HG03439 (cell line): ENCODE results near the gene ARID5A.

Experiments
- ATAC-seq: cut with Tn5 transposase; IDR thresholded peaks from one replicate; pipeline ENCODE4 v1.9.1; 2021; ENCODE audit warnings: mild to moderate bottlenecking, moderate library complexity; ENCODE audit not compliant: unreplicated experiment

The ARID5A gene

DNA sequence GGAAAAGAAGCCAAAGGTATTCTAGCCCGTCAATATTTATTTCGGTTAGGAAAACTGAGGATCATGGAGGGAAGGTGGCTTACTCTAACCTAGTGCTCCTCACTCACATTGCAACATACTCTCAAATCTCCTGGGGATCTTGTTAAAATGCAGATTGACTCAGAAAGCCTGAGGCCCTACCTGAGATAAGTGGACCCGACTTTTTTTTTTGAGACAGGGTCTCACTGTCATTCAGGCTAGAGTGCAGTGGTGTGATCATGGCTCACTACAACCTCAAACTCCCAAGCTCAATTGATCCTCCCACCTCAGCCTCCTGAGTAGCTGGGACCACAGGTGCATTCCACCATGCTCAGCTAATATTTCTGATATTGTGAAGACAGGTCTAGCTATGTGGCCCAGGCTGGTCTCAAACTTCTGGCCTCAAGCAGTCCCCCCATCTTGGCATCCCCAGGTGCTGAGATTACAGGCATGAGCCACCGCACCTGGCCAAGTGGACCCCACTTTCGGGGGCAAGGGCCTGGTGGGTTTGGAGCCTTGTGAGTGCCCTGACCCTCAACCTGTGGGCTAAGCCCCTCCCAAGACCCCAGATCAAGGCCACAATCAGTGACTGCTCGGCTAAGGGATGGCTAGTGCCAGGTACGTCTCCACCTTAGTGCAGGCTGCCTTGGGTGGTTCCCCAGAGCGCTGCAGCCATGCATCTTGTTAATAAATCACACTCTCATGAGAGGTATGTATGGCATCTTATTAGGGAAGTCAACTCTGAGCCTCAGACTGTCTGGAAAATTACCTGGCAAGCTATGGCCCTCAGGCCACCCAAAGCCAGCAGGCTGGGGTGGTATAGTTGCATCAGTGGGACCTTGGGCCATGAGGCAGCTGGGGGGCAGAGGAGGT lies 30.3 kb upstream of the ARID5A start:
- no peak for ATAC-seq

DNA sequence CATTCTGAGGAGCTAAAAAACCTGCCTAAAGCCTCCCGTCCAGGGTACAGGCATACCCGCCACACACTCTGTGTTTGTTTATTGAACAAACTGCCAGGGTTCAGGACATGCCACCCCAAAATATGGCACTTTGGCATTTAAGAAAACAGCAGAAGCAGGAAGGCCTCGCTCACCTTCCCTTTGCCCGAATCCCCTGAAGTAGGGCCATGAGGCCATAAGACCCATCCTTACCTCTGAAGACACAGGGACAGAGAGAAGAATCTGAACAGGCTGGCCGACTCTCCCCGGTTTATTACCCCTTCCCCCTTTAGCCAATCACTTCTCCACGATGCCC lies 29.7 kb upstream of the ARID5A start:
- ATAC-seq, result no peak

DNA sequence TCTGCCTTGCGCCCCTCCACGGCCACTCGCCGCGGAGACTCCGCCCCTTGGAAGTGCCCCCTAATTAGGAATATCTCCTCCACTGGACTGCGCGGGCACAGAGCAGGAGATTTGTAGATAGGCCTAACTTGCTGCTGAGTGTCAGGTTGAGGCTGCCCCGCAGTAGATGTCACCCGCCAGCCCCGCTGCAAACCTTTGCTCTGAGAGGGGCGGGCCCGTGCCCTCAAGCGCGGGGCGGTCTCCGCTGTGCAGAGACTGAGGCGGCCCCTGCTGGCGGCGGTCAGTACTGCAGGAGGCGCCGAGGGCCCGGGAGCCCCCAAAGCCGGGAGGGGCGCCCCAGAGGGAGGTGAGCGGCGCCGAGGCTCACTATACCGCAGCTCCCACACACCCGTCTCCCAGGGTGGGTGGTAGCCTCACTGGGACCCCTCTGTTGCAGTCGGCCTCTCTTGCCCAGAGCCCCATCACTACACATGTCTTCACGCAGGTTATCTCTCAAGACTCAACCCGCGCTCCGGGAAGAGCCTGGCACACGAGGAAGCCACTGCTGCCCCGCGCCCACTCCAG lies 28.5 kb upstream of the ARID5A start:
- ATAC-seq, result peak; percentile 48

- no peak for ATAC-seq
Observed at GRCh38 chr2:96508521-96509113, 27.9 kb upstream of the ARID5A start.

DNA sequence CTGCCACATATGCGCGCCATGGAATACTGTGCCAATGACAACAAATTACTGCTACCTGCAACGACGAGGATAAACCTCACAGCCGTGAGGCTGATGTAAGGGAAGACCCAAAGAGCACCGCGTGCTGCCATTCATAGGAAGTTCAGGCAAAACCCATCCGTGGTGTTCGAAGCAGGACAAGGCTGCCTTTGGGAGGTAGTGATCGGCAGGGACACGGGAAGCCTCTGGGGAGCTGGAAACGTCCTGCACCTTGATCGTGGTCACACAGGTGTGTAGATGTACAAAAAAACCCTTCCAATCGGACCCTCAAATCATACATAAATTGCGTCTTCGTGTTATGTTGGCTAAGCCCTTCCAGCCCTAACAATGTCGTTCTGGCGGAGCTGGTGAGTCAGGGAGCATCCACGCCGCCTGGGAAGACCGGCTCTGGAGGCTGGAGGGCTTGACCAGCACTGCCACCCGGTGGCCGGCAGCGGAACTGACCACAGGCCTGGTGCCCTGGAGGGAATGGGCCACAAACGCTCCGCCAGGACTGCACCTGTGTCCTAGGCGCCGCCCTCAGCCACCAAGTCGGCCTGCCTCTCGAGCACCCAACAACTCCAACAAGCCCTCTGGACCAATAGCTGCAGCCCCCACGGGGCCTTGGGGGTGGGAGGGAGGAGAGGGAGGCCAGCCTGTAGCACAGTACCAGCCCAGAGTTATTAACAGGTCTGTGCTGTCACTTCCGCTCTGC lies 27.3 kb upstream of the ARID5A start:
- peak; percentile 73 for ATAC-seq

GRCh38 chr2:96509847-96510230 lies 26.7 kb upstream of the ARID5A start:
- no peak for ATAC-seq

DNA sequence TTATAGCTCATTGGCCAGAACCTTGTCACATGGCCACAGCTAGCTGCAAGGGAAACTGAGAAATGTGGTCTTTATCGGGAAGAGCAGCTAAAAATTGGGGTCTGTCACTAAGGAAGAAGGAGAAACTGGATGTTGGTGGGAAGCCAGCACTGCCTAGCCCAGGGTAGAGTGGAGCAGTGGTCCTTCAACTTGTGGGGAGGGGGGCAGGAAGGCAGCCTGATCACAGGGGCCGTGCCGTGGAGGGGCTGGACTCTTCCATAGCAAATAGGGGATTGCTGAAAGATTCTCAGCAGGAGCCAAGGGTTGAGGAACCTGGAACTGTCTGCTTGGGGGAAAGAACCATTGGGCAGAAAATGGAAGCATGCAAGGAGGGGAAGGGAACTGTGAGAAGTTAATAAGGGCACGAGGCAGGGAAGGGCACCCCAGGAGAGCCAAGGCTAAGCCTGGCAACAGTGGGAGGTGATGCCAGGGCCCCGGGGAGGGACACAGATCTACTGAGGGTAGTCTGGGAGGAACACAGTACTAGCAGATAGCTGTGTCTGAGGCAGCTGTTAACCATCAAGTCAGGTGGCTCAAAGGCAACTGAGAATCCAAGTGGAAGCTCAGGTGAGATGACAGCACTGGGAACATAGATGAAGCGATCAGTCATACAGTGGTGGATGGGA lies 25.5 kb upstream of the ARID5A start:
- no peak for ATAC-seq

DNA sequence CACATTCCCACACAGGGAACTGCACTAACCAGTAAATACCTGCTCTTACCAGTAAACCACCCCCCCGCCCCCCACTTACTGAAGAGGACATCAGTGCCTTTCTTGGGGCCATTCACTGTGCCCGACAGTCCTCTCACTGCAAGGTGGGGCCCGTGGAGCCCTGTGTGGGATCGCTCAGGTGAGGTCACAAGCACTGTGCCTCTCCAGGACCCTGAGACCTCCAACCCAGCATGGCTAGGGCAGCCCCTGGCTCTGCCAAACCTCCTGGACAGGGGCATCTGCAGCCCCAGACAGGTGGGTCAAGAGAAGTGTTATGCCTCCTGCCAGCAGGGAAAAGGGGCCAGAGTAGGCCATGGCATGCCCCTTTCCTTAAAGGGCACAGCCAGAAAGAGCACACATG lies 24.7 kb upstream of the ARID5A start:
- no peak for ATAC-seq

DNA sequence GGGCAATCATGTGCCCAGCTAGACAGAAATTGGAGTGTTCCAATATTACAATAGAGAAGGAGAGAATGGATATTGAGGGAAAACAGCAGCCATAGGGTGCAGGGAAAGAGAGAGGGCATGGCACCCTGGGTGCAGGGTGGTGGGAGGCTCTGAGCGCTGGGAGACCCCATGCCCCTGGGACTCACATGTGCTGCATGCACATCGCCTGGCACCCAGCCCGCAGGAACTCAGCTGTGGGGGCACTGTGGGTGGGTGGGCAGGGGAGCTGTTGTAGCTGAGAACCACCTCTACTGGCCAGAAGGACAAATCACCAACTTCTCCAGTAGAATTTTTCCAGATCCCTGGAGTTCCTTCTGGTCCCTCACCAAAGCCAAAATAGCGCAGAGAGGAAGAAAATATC lies 24.2 kb upstream of the ARID5A start:
- no peak for ATAC-seq

- no peak for ATAC-seq
Observed at GRCh38 chr2:96514521-96514920, 22.0 kb upstream of the ARID5A start.

DNA sequence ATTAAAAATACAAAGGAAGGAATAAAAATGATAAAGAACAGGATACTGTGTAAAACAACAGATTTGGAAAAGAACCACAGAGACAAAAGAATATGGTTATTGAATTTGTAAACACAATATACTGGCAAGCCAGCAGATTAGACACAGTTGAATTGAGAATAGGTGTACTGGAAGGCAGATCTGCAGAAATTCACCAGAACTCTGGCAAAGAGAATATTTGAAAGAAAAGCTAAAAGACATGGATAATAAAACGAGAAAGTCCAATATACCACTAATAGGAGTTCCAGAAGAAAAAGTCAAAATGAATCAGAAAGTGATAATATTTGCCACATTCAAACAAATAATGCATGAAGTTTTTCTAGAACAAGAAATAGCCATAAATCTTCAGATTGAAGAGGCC lies 19.5 kb upstream of the ARID5A start:
- ATAC-seq, result no peak

DNA sequence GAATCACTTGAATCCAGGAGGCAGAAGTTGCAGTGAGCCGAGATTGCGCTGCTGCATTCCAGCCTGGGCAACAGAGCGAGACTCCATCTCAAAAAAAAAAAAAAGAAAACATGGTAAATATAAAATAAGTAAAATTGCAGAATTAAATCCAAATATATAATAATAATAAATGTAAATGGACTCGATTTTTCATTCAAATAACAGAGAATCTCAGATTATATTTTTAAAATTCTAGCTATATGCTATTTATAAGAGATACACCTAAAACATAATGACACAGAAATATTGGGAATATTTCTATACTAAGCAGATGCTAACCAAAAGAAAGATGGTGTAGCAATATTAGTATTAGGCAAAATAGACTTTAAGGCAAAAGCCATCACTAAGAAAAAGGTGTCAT lies 16.3 kb upstream of the ARID5A start:
- ATAC-seq, result no peak

DNA sequence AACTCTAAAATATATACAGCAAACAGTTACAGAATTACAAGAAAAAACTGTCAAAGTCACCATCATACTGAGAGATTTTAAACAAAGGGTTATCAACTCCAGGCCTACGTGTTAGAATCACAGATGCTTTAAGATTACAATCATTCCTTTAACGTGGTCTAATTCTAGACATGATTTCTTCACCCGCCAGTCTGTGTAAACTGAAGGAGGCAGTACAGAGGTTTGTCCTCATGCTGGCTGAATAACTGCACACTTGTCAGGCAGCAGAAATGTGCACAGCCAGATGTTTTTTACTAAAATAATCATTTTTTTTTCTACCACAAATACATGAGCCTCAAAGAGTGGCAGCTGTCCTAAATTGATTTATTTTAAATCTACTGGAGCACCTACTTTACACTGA lies 15.9 kb upstream of the ARID5A start:
- no peak for ATAC-seq

- no peak for ATAC-seq
Observed at GRCh38 chr2:96521219-96521618, 15.3 kb upstream of the ARID5A start.

DNA sequence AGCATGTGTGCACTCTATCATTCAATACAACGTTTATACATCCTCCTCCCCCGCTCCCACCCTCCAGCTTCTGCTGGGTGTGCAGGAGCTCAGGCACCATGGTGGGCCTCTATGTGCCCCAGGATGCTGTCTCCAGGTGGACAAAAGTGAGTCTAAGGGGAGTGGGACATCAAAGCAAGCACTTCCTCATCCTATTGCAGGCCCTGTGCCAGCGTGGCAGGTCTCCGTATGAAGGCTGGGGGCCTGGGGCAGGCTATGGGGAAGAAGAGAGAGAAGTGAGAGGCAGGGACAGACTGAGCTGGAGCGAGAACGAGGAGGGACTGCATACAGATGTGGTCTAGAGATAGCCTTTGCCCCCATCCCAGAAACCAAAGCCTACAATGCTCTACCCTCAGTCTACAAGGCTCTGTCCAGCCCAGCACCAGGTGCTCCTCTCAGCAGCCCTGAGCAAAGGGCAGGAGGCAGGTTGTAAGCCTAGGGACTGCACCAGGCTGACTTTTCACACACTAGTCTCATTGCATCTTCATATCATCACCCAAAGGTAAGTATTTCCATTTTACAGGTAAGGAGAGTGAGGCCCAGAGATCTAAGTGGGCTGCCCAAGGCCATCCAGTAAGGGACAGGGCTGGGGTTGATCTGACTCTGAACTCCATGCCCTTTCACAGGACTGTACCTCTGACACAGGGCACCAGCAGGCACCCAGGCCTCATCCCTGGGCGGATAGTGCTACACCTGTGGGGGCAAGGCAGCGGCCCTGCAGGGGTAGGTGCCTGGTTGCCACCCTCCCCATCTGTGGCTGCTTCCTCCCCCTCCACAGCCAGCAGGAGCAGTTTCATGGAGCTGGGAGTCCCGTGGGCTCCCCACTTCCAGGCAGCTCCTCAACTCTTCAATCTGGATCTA lies 14.0 kb upstream of the ARID5A start:
- no peak for ATAC-seq

DNA sequence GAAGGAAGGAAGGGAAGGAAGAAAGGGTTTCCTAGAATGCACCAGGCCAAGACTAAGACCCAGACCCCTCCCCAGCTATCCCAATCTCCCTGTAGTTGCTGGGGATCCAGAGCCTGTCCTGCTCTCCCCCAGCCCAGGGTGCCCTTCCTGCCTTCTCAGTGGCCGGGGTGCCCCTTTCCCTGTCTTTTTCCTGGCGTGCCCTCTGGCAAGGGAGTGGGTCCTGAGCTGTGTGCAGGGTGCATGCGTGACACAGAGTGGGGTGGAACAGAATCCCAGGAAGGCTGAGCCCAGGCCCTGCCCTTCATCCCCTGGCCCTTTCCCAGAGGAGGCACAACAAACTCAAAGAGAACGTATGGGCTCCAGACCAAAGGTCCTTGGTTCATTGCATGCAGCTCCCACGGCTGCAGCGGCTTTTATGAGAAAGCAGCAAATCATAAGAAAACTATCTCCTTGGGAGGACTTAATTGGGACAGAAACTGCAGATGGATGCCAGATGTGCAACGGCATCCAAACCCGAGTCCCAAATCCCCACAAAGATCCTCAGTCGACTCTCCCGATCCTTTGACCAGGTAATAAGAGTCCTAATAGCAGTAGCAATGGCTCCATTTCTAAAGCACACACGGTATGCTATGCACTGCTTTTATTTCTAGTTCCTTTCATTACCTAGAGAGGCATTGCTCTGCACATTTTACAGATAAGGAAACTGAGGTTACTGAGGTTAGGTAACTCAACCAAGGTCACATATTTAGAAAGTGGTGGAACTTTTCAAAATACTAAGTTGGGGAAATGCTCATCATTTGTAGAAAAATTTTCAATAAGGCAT lies 12.7 kb upstream of the ARID5A start:
- ATAC-seq, result no peak

DNA sequence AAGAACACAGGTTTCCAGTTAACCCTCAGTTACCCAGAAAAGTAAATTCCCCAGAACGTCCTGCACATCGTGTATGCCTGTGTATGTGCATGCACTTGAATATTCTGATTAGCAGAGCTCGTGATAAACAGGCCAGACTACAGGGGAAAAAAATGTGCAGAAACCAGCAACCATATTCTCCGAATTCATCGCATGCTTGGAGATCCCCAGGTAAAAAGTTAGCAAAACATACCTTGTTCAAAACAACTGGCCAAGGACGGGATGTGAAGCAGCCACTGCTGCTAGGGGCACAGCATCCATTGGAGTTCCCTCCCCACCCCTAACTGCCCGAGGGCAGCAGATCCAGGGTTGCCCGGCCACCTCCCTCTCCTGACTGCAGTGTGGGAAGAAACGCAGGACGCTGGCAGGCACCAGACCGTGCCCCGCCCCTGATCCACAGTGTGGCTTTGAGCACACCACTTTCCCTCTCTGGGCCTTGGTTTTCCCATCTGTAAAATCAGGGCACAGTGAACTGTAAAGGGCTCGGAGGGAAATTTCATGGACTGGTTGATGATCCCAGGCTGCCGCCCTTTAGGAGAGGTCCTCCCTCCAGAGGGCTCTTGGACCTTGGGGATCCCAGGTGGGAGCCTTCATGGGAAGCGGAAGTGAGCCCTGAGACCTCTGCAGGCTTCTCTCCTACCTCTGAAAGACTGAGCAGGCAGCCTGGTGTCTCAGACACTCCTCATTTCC lies 11.9 kb upstream of the ARID5A start:
- ATAC-seq, result no peak

DNA sequence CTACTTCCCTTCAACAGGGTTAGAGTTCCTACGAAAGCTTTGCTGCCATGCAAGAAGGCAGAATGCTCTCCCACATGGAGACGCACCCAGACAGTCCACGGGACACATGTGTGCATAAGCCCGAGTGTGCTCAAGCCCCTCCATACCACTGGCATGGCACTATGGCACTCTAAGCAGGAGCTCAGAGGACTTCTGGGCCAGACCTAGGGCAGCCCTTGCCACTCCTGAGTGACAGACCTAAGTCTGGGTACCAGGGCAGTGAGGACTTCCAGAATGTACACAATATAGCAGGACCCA lies 11.4 kb upstream of the ARID5A start:
- ATAC-seq, result no peak

- no peak for ATAC-seq
Observed at GRCh38 chr2:96526101-96526591, 10.4 kb upstream of the ARID5A start.
